K562 (cell line): Measurements from ENCODE around the gene TBC1D5. TPM values are rescaled to one million over a fixed set of nuclear protein-coding genes. Genes with fewer than 3 reads are reported as not detected.
A peak's percentile ranks its signal among the peaks of the same experiment; 100 is the strongest.

ENCODE experiments used
- BCL6 ChIP-seq: fragments of 250-450 bp; sonication (Bioruptor Pico); IDR thresholded peaks from 2 replicates; pipeline ENCODE4 v1.4.0; 2020
- CCNT2 ChIP-seq: IDR thresholded peaks from 2 replicates; pipeline ENCODE4 v1.6.1; 2011; ENCODE audit warnings: borderline replicate concordance, low read depth, mild to moderate bottlenecking, moderate library complexity, mixed read lengths, low read length; ENCODE audit not compliant: insufficient read length; ENCODE audit errors: extremely low read depth
- CREB1 ChIP-seq, 2 experiments: sonication (generic) in 1 of 2; formaldehyde crosslinking in 1 of 2; IDR thresholded peaks; 2 replicates each; pipeline versions ENCODE4 v1.6.1 to v1.8.0; 2012 to 2022; ENCODE audit warnings: inconsistent platforms in 1 of 2, mild to moderate bottlenecking in 1 of 2, missing genetic modification reagents in 1 of 2, moderate library complexity in 1 of 2
- CUX1 ChIP-seq: fragments of 200-800 bp; sonication (Bioruptor generic); IDR thresholded peaks from 2 replicates; pipeline ENCODE4 v1.6.1; 2016; ENCODE audit warnings: missing genetic modification characterization, missing compliant biosample characterization
- EGR1 ChIP-seq: fragments of 450-650 bp; conservative IDR thresholded peaks from 2 replicates; pipeline ENCODE4 v1.6.1; 2017; ENCODE audit warnings: mild to moderate bottlenecking
- ERF ChIP-seq: fragments of 450-650 bp; formaldehyde crosslinking; IDR thresholded peaks from 2 replicates; pipeline ENCODE4 v1.4.0; 2020; ENCODE audit warnings: mild to moderate bottlenecking, mixed read lengths
- ETV5 ChIP-seq: sonication (generic); formaldehyde crosslinking; IDR thresholded peaks from 2 replicates; pipeline ENCODE4 v1.4.0; 2020; ENCODE audit warnings: low read depth, mild to moderate bottlenecking, missing genetic modification reagents
- FIP1L1 ChIP-seq: fragments of 200-400 bp; formaldehyde crosslinking; IDR thresholded peaks from 2 replicates; pipeline ENCODE4 v1.6.1; 2018; ENCODE audit warnings: mild to moderate bottlenecking, low read depth, low read length; ENCODE audit not compliant: poor library complexity, severe bottlenecking
- GABPB1 ChIP-seq: sonication (generic); formaldehyde crosslinking; IDR thresholded peaks from 2 replicates; pipeline ENCODE4 v1.8.0; 2022; ENCODE audit warnings: mild to moderate bottlenecking, missing genetic modification reagents
- JUN ChIP-seq, 2 experiments: sonication (generic) in 1 of 2; formaldehyde crosslinking in 1 of 2; IDR thresholded peaks; 2 replicates each; pipeline versions ENCODE4 v1.6.1 to v1.8.0; 2012 to 2022; ENCODE audit warnings: borderline replicate concordance in 2 of 2, mild to moderate bottlenecking in 2 of 2, improper control_type of control experiment in 1 of 2, low read depth in 1 of 2, low read length in 1 of 2, missing genetic modification reagents in 1 of 2
- LARP7 ChIP-seq: fragments of 450-650 bp; IDR thresholded peaks from 2 replicates; pipeline ENCODE4 v1.6.1; 2016
- PHF21A ChIP-seq: fragments of 450-650 bp; IDR thresholded peaks from 2 replicates; pipeline ENCODE4 v1.6.1; 2017; ENCODE audit warnings: low read depth, borderline replicate concordance
- RBM15 ChIP-seq: fragments of 200-400 bp; formaldehyde crosslinking; IDR thresholded peaks from 2 replicates; pipeline ENCODE4 v1.6.1; 2018; ENCODE audit warnings: mild to moderate bottlenecking, low read length, moderate library complexity; ENCODE audit not compliant: insufficient read depth
- STAT5A ChIP-seq: IDR thresholded peaks from 2 replicates; pipeline ENCODE4 v1.6.1; 2012; ENCODE audit warnings: low read length, inconsistent platforms, borderline replicate concordance
- SUPT5H ChIP-seq: fragments of 450-650 bp; IDR thresholded peaks from 2 replicates; pipeline ENCODE4 v1.6.1; 2016
- XRCC5 ChIP-seq: fragments of 200-400 bp; formaldehyde crosslinking; IDR thresholded peaks from 2 replicates; pipeline ENCODE4 v1.6.1; 2017; ENCODE audit warnings: low read depth, mild to moderate bottlenecking, low read length
- ZNF263 ChIP-seq: sonication (generic); formaldehyde crosslinking; IDR thresholded peaks from 2 replicates; pipeline ENCODE4 v1.8.0; 2022; ENCODE audit warnings: mild to moderate bottlenecking, missing genetic modification reagents, borderline replicate concordance
- polyA plus RNA-seq, 8 experiments: library from polyadenylated mRNA; depleted of rRNA in 4 of 8; stranded (reverse) in 5 of 8; unstranded in 3 of 8; fragments of >200 nt; fragmentation: Nextera tagmentation in 2 of 8; fragmentation: Illumina TruSeq in 1 of 8; extraction: Ambion mirVana in 2 of 8; extraction: Trizol in 1 of 8; gene quantifications; 2 replicates each; pipeline versions ENCODE4 v1.2.1 to v1.2.3, GENCODE V29; 2011 to 2014; ENCODE audit warnings: inconsistent platforms in 1 of 8, missing spikeins in 1 of 8
- total RNA-seq, 7 experiments: library from RNA; depleted of rRNA in 6 of 7; stranded (reverse); fragments of >200 nt in 6 of 7; fragmentation: Illumina TruSeq in 2 of 7; extraction: Trizol in 2 of 7; gene quantifications; 2 replicates each; pipeline versions ENCODE4 v1.2.1 to v1.2.3, GENCODE V29; 2011 to 2021; ENCODE audit warnings: low replicate concordance in 1 of 7
- TF ChIP-seq, protein P1 (sequence below): fragments of 450-650 bp; IDR thresholded peaks from 2 replicates; pipeline ENCODE4 v1.6.1; 2018; ENCODE audit warnings: mild to moderate bottlenecking, low read depth; ENCODE audit not compliant: partially characterized antibody
- TF ChIP-seq, protein P2 (sequence below): conservative IDR thresholded peaks from 2 replicates; pipeline ENCODE4 v1.6.1; 2011; ENCODE audit warnings: low read depth, mild to moderate bottlenecking, low read length; ENCODE audit not compliant: control insufficient read depth

The TBC1D5 gene
- total and polyA plus RNA-seq, 9 of the 15 experiments (the other 6 are each of a cell fraction or from before 2014, with no cell fraction given), result 2.9 to 38.1 (median 25.6) TPM

GRCh38 chr3:17151598-17152373 lies 590.6 kb downstream of the TBC1D5 start (continued):
- TF ChIP-seq CUX1 (CRISPR knock-in tag) (no peak), CCNT2 (no peak), BCL6 (CRISPR knock-in tag) (no peak), ZNF263 (CRISPR knock-in tag) (no peak), PHF21A (no peak), STAT5A (peak; percentile 40; the same call in 1 of the 2 replicates), FIP1L1 (no peak), LARP7 (no peak), EGR1 (no peak), CREB1 (IDR thresholded peaks at IDR 0.05) (peak; percentile 67), CREB1 (CRISPR knock-in tag; IDR thresholded peaks at IDR 0.05) (no peak), RBM15 (no peak), JUN (IDR thresholded peaks at IDR 0.05; ENCODE audit: borderline replicate concordance, low read depth, low read length) (peak; percentile 80), JUN (CRISPR knock-in tag; IDR thresholded peaks at IDR 0.05; ENCODE audit: borderline replicate concordance) (no peak), SUPT5H (no peak), XRCC5 (no peak), GABPB1 (CRISPR knock-in tag) (no peak), ETV5 (peak; percentile 25; the same call in 1 of the 2 replicates), ERF (CRISPR knock-in tag) (no peak)
- TF ChIP-seq, protein P1, sequence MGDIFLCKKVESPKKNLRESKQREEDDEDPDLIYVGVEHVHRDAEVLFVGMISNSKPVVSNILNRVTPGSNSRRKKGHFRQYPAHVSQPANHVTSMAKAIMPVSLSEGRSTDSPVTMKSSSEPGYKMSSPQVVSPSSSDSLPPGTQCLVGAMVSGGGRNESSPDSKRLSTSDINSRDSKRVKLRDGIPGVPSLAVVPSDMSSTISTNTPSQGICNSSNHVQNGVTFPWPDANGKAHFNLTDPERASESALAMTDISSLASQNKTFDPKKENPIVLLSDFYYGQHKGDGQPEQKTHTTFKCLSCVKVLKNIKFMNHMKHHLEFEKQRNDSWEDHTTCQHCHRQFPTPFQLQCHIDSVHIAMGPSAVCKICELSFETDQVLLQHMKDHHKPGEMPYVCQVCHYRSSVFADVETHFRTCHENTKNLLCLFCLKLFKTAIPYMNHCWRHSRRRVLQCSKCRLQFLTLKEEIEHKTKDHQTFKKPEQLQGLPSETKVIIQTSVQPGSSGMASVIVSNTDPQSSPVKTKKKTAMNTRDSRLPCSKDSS, result no peak
- TF ChIP-seq, protein P2, sequence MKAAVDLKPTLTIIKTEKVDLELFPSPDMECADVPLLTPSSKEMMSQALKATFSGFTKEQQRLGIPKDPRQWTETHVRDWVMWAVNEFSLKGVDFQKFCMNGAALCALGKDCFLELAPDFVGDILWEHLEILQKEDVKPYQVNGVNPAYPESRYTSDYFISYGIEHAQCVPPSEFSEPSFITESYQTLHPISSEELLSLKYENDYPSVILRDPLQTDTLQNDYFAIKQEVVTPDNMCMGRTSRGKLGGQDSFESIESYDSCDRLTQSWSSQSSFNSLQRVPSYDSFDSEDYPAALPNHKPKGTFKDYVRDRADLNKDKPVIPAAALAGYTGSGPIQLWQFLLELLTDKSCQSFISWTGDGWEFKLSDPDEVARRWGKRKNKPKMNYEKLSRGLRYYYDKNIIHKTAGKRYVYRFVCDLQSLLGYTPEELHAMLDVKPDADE, result no peak
